WTC11 (cell line): Measurements from ENCODE around the gene BCAS3.

ENCODE experiments used
- CTCF ChIP-seq: fragments of 200-600 bp; IDR thresholded peaks from 2 replicates; pipeline ENCODE4 v1.8.0; 2022; ENCODE audit warnings: antibody characterized with exemption
- EMX1 ChIP-seq: fragments of 250-450 bp; sonication (Bioruptor Pico); IDR thresholded peaks from 2 replicates; pipeline ENCODE4 v1.8.0; 2021; ENCODE audit warnings: mild to moderate bottlenecking
- KAT7 ChIP-seq: sonication (generic); formaldehyde crosslinking; IDR thresholded peaks from 2 replicates; pipeline ENCODE4 v1.8.1; 2023; ENCODE audit warnings: missing genetic modification reagents, mild to moderate bottlenecking, borderline replicate concordance
- ZNF121 ChIP-seq: sonication (generic); formaldehyde crosslinking; IDR thresholded peaks from 2 replicates; pipeline ENCODE4 v1.8.0; 2023; ENCODE audit warnings: missing genetic modification reagents
- TF ChIP-seq, protein P1 (sequence below): sonication (generic); formaldehyde crosslinking; IDR thresholded peaks from 2 replicates; pipeline ENCODE4 v1.8.0; 2023; ENCODE audit warnings: missing genetic modification reagents, mild to moderate bottlenecking, borderline replicate concordance
- TF ChIP-seq, protein P2 (sequence below): sonication (generic); formaldehyde crosslinking; IDR thresholded peaks from 2 replicates; pipeline ENCODE4 v1.8.1; 2023; ENCODE audit warnings: mild to moderate bottlenecking, missing genetic modification reagents
- TF ChIP-seq, protein P3 (sequence below): sonication (generic); formaldehyde crosslinking; IDR thresholded peaks from 2 replicates; pipeline ENCODE4 v1.8.0; 2022; ENCODE audit warnings: mild to moderate bottlenecking, missing genetic modification reagents

GRCh38 chr17:61209525-61209924, 531.9 kb downstream of the BCAS3 start:
- TF ChIP-seq, protein P1, sequence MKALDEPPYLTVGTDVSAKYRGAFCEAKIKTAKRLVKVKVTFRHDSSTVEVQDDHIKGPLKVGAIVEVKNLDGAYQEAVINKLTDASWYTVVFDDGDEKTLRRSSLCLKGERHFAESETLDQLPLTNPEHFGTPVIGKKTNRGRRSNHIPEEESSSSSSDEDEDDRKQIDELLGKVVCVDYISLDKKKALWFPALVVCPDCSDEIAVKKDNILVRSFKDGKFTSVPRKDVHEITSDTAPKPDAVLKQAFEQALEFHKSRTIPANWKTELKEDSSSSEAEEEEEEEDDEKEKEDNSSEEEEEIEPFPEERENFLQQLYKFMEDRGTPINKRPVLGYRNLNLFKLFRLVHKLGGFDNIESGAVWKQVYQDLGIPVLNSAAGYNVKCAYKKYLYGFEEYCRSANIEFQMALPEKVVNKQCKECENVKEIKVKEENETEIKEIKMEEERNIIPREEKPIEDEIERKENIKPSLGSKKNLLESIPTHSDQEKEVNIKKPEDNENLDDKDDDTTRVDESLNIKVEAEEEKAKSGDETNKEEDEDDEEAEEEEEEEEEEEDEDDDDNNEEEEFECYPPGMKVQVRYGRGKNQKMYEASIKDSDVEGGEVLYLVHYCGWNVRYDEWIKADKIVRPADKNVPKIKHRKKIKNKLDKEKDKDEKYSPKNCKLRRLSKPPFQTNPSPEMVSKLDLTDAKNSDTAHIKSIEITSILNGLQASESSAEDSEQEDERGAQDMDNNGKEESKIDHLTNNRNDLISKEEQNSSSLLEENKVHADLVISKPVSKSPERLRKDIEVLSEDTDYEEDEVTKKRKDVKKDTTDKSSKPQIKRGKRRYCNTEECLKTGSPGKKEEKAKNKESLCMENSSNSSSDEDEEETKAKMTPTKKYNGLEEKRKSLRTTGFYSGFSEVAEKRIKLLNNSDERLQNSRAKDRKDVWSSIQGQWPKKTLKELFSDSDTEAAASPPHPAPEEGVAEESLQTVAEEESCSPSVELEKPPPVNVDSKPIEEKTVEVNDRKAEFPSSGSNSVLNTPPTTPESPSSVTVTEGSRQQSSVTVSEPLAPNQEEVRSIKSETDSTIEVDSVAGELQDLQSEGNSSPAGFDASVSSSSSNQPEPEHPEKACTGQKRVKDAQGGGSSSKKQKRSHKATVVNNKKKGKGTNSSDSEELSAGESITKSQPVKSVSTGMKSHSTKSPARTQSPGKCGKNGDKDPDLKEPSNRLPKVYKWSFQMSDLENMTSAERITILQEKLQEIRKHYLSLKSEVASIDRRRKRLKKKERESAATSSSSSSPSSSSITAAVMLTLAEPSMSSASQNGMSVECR (CRISPR knock-in tag) = no peak
- TF ChIP-seq, protein P2, sequence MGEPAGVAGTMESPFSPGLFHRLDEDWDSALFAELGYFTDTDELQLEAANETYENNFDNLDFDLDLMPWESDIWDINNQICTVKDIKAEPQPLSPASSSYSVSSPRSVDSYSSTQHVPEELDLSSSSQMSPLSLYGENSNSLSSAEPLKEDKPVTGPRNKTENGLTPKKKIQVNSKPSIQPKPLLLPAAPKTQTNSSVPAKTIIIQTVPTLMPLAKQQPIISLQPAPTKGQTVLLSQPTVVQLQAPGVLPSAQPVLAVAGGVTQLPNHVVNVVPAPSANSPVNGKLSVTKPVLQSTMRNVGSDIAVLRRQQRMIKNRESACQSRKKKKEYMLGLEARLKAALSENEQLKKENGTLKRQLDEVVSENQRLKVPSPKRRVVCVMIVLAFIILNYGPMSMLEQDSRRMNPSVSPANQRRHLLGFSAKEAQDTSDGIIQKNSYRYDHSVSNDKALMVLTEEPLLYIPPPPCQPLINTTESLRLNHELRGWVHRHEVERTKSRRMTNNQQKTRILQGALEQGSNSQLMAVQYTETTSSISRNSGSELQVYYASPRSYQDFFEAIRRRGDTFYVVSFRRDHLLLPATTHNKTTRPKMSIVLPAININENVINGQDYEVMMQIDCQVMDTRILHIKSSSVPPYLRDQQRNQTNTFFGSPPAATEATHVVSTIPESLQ (CRISPR knock-in tag) = no peak
- TF ChIP-seq KAT7 (CRISPR knock-in tag) (no peak), ZNF121 (CRISPR knock-in tag) (no peak), EMX1 (CRISPR knock-in tag) (no peak), CTCF (no peak)
- TF ChIP-seq, protein P3, sequence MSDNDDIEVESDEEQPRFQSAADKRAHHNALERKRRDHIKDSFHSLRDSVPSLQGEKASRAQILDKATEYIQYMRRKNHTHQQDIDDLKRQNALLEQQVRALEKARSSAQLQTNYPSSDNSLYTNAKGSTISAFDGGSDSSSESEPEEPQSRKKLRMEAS (CRISPR knock-in tag) = no peak
